HEK293 (cell line): ENCODE measurements around the gene CDK11B.

Experiments
- CTCF ChIA-PET: fragments of 350-600 bp; formaldehyde crosslinking; extraction: SDS; loops from one replicate; lab custom pipeline; 2021; ENCODE audit warnings: antibody characterized with exemption; lab: Yijun Ruan, JAX
- POLR2A ChIA-PET: fragments of 300-600 bp; formaldehyde crosslinking; extraction: SDS; loops from one replicate; lab custom pipeline; 2020; ENCODE audit warnings: antibody characterized with exemption, inconsistent platforms; lab: Yijun Ruan, JAX
- H3K27ac ChIP-seq: fragments of 200-500 bp; sonication (Bioruptor generic); 2 replicates; pipeline ENCODE4 v1.5.1; 2014; ENCODE audit warnings: low read depth, low read length, control low read depth, inconsistent platforms; ENCODE audit errors: extremely low read depth
- H3K36me3 ChIP-seq, 2 experiments: fragments of 200-500 bp in 1 of 2; sonication (Bioruptor generic) in 1 of 2; 1 replicate in 1 of 2; 2 replicates in 1 of 2; pipeline ENCODE4 v1.5.1; 2014 to 2017; ENCODE audit warnings: inconsistent platforms in 2 of 2, low read length in 2 of 2; ENCODE audit not compliant: control insufficient read depth in 2 of 2, insufficient read depth in 1 of 2
- H3K4me1 ChIP-seq: fragments of 200-500 bp; sonication (Bioruptor generic); 2 replicates; pipeline ENCODE4 v1.5.1; 2014; ENCODE audit warnings: mild to moderate bottlenecking, low read length, inconsistent platforms; ENCODE audit not compliant: control insufficient read depth, insufficient read depth
- H3K4me3 ChIP-seq: 2 replicates; pipeline ENCODE4 v1.5.1; 2011; ENCODE audit warnings: low read depth, mild to moderate bottlenecking, control low read depth, low read length, moderate library complexity
- H3K9me3 ChIP-seq: fragments of 200-500 bp; sonication (Bioruptor generic); 2 replicates; pipeline ENCODE4 v1.5.1; 2014; ENCODE audit warnings: low read depth, low read length, inconsistent platforms; ENCODE audit not compliant: control insufficient read depth, insufficient read depth
- FEZF1 ChIP-seq: fragments of 450-650 bp; formaldehyde crosslinking; IDR thresholded peaks from 2 replicates; pipeline ENCODE4 v1.5.1; 2016; ENCODE audit warnings: missing biosample characterization, missing genetic modification characterization
- HOXD13 ChIP-seq: sonication (generic); formaldehyde crosslinking; IDR thresholded peaks from 2 replicates; pipeline ENCODE4 v1.8.0; 2022; ENCODE audit warnings: missing genetic modification reagents, borderline replicate concordance
- KLF7 ChIP-seq: fragments of 450-650 bp; formaldehyde crosslinking; IDR thresholded peaks from 2 replicates; pipeline ENCODE4 v1.5.1; 2016; ENCODE audit warnings: missing biosample characterization, missing genetic modification characterization, borderline replicate concordance
- ZBTB17 ChIP-seq: fragments of 450-650 bp; formaldehyde crosslinking; IDR thresholded peaks from 2 replicates; pipeline ENCODE4 v1.5.1; 2016; ENCODE audit warnings: missing biosample characterization, missing genetic modification characterization
- ZNF239 ChIP-seq: fragments of 450-650 bp; formaldehyde crosslinking; IDR thresholded peaks from 2 replicates; pipeline ENCODE4 v1.5.1; 2016; ENCODE audit warnings: missing biosample characterization, missing genetic modification characterization
- ZNF354C ChIP-seq: fragments of 450-650 bp; formaldehyde crosslinking; IDR thresholded peaks from 2 replicates; pipeline ENCODE4 v1.5.1; 2016; ENCODE audit warnings: missing biosample characterization, missing genetic modification characterization, low read depth, borderline replicate concordance
- ZNF394 ChIP-seq: fragments of 450-650 bp; formaldehyde crosslinking; IDR thresholded peaks from 2 replicates; pipeline ENCODE4 v1.5.1; 2016; ENCODE audit warnings: missing biosample characterization, missing genetic modification characterization, mild to moderate bottlenecking, moderate library complexity, borderline replicate concordance
- ZNF48 ChIP-seq: fragments of 450-650 bp; formaldehyde crosslinking; IDR thresholded peaks from 2 replicates; pipeline ENCODE4 v1.5.1; 2016; ENCODE audit warnings: missing biosample characterization, missing genetic modification characterization
- ZNF521 ChIP-seq: fragments of 450-650 bp; formaldehyde crosslinking; IDR thresholded peaks from 2 replicates; pipeline ENCODE4 v1.5.1; 2017; ENCODE audit warnings: missing biosample characterization, mild to moderate bottlenecking, missing genetic modification characterization
- ZNF530 ChIP-seq: fragments of 450-650 bp; formaldehyde crosslinking; IDR thresholded peaks from 2 replicates; pipeline ENCODE4 v1.5.1; 2016; ENCODE audit warnings: low read depth, missing biosample characterization, missing genetic modification characterization
- ZNF549 ChIP-seq: fragments of 450-650 bp; IDR thresholded peaks from 2 replicates; pipeline ENCODE4 v1.5.1; 2018; ENCODE audit warnings: missing biosample characterization, missing genetic modification characterization, mild to moderate bottlenecking, inconsistent platforms, moderate library complexity
- ZNF560 ChIP-seq: fragments of 450-650 bp; formaldehyde crosslinking; IDR thresholded peaks from 2 replicates; pipeline ENCODE4 v1.5.1; 2017; ENCODE audit warnings: missing biosample characterization, missing genetic modification characterization, borderline replicate concordance
- ZNF660 ChIP-seq: fragments of 450-650 bp; IDR thresholded peaks from 2 replicates; pipeline ENCODE4 v1.5.1; 2018; ENCODE audit warnings: missing biosample characterization, mild to moderate bottlenecking, missing genetic modification characterization
- ZNF76 ChIP-seq: fragments of 450-650 bp; formaldehyde crosslinking; IDR thresholded peaks from 2 replicates; pipeline ENCODE4; 2016; ENCODE audit warnings: low read depth, missing biosample characterization, missing genetic modification characterization, borderline replicate concordance
- ZNF768 ChIP-seq: fragments of 450-650 bp; formaldehyde crosslinking; IDR thresholded peaks from 2 replicates; pipeline ENCODE4 v1.5.1; 2018; ENCODE audit warnings: missing biosample characterization, mild to moderate bottlenecking, missing genetic modification characterization
- ZNF776 ChIP-seq: fragments of 450-650 bp; formaldehyde crosslinking; IDR thresholded peaks from 2 replicates; pipeline ENCODE4 v1.5.0; 2017; ENCODE audit warnings: missing biosample characterization, missing genetic modification characterization, borderline replicate concordance
- ZNF777 ChIP-seq: fragments of 450-650 bp; formaldehyde crosslinking; IDR thresholded peaks from 2 replicates; pipeline ENCODE4 v1.5.1; 2017; ENCODE audit warnings: missing biosample characterization, missing genetic modification characterization, borderline replicate concordance
- ZSCAN16 ChIP-seq: fragments of 450-650 bp; formaldehyde crosslinking; IDR thresholded peaks from 2 replicates; pipeline ENCODE4 v1.5.1; 2016; ENCODE audit warnings: missing biosample characterization, missing genetic modification characterization
- TF ChIP-seq, protein P1 (sequence below): fragments of 450-650 bp; formaldehyde crosslinking; IDR thresholded peaks from 2 replicates; pipeline ENCODE4 v1.5.0; 2017; ENCODE audit warnings: missing biosample characterization, missing genetic modification characterization, borderline replicate concordance
- TF ChIP-seq, protein P2 (sequence below): fragments of 450-650 bp; formaldehyde crosslinking; optimal IDR thresholded peaks from 2 replicates; pipeline ENCODE3; 2016; ENCODE audit warnings: missing biosample characterization, mild to moderate bottlenecking, missing genetic modification characterization
- TF ChIP-seq, protein P3 (sequence below): fragments of 450-650 bp; formaldehyde crosslinking; IDR thresholded peaks from 2 replicates; pipeline ENCODE4 v1.5.1; 2016; ENCODE audit warnings: missing biosample characterization, missing genetic modification characterization
- TF ChIP-seq, protein P4 (sequence below): fragments of 450-650 bp; formaldehyde crosslinking; IDR thresholded peaks from 2 replicates; pipeline ENCODE4 v1.5.1; 2016; ENCODE audit warnings: missing biosample characterization, missing genetic modification characterization

Gene CDK11B

DNA sequence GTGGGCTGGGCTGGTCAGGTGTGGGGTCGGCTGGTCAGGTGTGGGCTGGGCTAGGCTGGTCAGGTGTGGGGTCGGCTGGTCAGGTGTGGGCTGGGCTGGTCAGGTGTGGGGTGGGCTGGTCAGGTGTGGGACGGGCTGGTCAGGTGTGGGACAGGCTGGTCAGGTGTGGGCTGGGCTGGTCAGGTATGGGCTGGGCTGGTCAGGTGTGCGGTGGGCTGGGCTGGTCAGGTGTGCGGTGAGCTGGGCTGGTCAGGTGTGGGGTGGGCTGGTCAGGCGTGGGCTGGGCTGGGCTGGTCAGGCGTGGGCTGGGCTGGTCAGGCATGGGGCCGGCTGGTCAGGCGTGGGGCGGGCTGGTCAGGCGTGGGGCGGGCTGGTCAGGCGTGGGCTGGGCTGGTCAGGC lies 52.6 kb downstream of the CDK11B start:
- Histone ChIP-seq H3K4me3 (no peak overlapping the region), H3K9me3 (no peaks in the 10 kb centered on the region), H3K36me3 (no peaks in the 10 kb centered on the region), H3K4me1 (no peaks in the 10 kb centered on the region; the same call in 1 of the 2 replicates)
- ChIA-PET CTCF (no interaction called here), POLR2A (no interaction called here)
- TF ChIP-seq, protein P1, sequence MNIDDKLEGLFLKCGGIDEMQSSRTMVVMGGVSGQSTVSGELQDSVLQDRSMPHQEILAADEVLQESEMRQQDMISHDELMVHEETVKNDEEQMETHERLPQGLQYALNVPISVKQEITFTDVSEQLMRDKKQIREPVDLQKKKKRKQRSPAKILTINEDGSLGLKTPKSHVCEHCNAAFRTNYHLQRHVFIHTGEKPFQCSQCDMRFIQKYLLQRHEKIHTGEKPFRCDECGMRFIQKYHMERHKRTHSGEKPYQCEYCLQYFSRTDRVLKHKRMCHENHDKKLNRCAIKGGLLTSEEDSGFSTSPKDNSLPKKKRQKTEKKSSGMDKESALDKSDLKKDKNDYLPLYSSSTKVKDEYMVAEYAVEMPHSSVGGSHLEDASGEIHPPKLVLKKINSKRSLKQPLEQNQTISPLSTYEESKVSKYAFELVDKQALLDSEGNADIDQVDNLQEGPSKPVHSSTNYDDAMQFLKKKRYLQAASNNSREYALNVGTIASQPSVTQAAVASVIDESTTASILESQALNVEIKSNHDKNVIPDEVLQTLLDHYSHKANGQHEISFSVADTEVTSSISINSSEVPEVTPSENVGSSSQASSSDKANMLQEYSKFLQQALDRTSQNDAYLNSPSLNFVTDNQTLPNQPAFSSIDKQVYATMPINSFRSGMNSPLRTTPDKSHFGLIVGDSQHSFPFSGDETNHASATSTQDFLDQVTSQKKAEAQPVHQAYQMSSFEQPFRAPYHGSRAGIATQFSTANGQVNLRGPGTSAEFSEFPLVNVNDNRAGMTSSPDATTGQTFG = no peak
- no peak for TF ChIP-seq HOXD13 (CRISPR knock-in tag)
- no peak for TF ChIP-seq ZNF48 (tag by site-specific recombination)
- TF ChIP-seq ZNF239 (tag by site-specific recombination) = no peak
- TF ChIP-seq, all 188 proteins: peak for 0
- H3K27ac ChIP-seq = no peak overlapping the region

DNA sequence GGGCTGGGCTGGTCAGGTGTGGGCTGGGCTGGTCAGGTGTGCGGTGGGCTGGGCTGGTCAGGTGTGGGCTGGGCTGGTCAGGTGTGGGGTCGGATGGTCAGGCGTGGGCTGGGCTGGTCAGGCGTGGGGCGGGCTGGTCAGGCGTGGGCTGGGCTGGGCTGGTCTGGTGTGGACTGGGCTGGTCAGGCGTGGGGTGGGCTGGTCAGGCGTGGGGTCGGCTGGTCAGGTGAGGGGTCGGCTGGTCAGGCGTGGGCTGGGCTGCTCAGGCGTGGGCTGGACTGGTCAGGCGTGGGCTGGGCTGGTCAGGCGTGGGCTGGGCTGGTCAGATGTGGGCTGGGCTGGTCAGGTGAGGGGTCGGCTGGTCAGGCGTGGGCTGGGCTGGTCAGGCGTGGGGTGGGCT lies 53.1 kb downstream of the CDK11B start:
- Histone ChIP-seq H3K27ac (no peak overlapping the region), H3K4me1 (no peaks in the 10 kb centered on the region; the same call in 1 of the 2 replicates), H3K4me3 (no peak overlapping the region), H3K36me3 (no peaks in the 10 kb centered on the region), H3K9me3 (no peaks in the 10 kb centered on the region)
- TF ChIP-seq, protein P2, sequence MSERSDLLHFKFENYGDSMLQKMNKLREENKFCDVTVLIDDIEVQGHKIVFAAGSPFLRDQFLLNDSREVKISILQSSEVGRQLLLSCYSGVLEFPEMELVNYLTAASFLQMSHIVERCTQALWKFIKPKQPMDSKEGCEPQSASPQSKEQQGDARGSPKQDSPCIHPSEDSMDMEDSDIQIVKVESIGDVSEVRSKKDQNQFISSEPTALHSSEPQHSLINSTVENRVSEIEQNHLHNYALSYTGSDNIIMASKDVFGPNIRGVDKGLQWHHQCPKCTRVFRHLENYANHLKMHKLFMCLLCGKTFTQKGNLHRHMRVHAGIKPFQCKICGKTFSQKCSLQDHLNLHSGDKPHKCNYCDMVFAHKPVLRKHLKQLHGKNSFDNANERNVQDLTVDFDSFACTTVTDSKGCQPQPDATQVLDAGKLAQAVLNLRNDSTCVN (tag by site-specific recombination) = no peak
- TF ChIP-seq ZNF776 = no peak
- TF ChIP-seq ZNF768 (tag by site-specific recombination) = no peak
- TF ChIP-seq ZNF560 (tag by site-specific recombination) = no peak
- no peak for TF ChIP-seq ZNF76
- TF ChIP-seq ZNF660 (tag by site-specific recombination) = no peak
- TF ChIP-seq ZSCAN16 (tag by site-specific recombination) = no peak
- no peak for TF ChIP-seq ZNF530 (tag by site-specific recombination)
- TF ChIP-seq, protein P3, sequence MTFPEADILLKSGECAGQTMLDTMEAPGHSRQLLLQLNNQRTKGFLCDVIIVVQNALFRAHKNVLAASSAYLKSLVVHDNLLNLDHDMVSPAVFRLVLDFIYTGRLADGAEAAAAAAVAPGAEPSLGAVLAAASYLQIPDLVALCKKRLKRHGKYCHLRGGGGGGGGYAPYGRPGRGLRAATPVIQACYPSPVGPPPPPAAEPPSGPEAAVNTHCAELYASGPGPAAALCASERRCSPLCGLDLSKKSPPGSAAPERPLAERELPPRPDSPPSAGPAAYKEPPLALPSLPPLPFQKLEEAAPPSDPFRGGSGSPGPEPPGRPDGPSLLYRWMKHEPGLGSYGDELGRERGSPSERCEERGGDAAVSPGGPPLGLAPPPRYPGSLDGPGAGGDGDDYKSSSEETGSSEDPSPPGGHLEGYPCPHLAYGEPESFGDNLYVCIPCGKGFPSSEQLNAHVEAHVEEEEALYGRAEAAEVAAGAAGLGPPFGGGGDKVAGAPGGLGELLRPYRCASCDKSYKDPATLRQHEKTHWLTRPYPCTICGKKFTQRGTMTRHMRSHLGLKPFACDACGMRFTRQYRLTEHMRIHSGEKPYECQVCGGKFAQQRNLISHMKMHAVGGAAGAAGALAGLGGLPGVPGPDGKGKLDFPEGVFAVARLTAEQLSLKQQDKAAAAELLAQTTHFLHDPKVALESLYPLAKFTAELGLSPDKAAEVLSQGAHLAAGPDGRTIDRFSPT = no peak
- no peak for TF ChIP-seq FEZF1 (tag by site-specific recombination)
- TF ChIP-seq KLF7 (tag by site-specific recombination) = no peak
- TF ChIP-seq ZNF777 = no peak
- TF ChIP-seq ZNF394 = no peak
- TF ChIP-seq, protein P4, sequence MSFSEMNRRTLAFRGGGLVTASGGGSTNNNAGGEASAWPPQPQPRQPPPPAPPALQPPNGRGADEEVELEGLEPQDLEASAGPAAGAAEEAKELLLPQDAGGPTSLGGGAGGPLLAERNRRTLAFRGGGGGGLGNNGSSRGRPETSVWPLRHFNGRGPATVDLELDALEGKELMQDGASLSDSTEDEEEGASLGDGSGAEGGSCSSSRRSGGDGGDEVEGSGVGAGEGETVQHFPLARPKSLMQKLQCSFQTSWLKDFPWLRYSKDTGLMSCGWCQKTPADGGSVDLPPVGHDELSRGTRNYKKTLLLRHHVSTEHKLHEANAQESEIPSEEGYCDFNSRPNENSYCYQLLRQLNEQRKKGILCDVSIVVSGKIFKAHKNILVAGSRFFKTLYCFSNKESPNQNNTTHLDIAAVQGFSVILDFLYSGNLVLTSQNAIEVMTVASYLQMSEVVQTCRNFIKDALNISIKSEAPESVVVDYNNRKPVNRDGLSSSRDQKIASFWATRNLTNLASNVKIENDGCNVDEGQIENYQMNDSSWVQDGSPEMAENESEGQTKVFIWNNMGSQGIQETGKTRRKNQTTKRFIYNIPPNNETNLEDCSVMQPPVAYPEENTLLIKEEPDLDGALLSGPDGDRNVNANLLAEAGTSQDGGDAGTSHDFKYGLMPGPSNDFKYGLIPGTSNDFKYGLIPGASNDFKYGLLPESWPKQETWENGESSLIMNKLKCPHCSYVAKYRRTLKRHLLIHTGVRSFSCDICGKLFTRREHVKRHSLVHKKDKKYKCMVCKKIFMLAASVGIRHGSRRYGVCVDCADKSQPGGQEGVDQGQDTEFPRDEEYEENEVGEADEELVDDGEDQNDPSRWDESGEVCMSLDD (tag by site-specific recombination) = no peak
- TF ChIP-seq ZNF521 (tag by site-specific recombination) = no peak
- no peak for TF ChIP-seq ZNF354C (tag by site-specific recombination)
- no peak for TF ChIP-seq ZNF549 (tag by site-specific recombination)
- no peak for TF ChIP-seq ZBTB17 (tag by site-specific recombination)
- POLR2A ChIA-PET = no interaction called here
- CTCF ChIA-PET = no interaction called here
